GM12872 (cell line): ENCODE data around the gene MEGF11.

ENCODE experiments used
- TF ChIP-seq, protein P1 (sequence below): IDR thresholded peaks from 3 replicates; pipeline ENCODE4 v1.5.1; 2011; ENCODE audit warnings: low read depth, mild to moderate bottlenecking, low read length, moderate library complexity; ENCODE audit not compliant: insufficient read depth

Gene MEGF11

DNA sequence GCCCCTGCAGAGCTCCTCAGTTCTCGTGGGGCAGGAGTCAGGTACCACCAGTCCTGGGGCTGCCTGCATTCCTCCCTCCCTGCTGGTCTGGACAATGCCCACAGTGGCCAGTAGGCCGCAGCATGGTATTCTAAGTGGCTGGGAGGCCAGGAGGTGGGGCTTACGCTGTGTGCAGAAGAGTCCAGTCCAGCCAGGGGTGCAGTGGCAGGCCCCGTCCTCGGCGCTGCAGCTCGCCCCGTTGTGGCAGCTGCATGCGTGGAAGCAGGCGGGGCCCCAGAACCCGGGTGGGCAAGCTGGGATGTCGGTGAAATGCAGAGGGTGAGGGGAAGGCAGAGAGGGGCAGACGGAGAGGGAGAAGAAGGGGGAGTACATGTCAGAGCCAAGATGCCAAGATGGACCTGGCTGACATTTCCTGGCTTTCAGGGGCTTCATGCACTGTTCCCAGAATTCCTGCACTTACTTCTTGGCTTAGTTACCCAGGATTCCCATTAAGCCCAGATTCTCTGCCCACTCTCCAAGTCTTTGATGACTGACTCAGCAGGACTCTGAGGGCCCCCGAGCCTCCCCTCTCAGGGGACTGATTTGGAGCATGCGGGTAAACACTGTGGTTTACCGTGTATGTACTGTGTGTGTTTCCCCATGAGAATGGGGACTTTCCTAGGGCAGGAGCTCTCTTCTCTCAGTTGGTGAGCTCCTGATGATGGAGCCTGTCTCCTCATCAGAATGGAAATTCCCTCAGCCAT is 336.7 kb downstream of the MEGF11 start:
- TF ChIP-seq, protein P1, sequence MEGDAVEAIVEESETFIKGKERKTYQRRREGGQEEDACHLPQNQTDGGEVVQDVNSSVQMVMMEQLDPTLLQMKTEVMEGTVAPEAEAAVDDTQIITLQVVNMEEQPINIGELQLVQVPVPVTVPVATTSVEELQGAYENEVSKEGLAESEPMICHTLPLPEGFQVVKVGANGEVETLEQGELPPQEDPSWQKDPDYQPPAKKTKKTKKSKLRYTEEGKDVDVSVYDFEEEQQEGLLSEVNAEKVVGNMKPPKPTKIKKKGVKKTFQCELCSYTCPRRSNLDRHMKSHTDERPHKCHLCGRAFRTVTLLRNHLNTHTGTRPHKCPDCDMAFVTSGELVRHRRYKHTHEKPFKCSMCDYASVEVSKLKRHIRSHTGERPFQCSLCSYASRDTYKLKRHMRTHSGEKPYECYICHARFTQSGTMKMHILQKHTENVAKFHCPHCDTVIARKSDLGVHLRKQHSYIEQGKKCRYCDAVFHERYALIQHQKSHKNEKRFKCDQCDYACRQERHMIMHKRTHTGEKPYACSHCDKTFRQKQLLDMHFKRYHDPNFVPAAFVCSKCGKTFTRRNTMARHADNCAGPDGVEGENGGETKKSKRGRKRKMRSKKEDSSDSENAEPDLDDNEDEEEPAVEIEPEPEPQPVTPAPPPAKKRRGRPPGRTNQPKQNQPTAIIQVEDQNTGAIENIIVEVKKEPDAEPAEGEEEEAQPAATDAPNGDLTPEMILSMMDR: peak; percentile 90

DNA sequence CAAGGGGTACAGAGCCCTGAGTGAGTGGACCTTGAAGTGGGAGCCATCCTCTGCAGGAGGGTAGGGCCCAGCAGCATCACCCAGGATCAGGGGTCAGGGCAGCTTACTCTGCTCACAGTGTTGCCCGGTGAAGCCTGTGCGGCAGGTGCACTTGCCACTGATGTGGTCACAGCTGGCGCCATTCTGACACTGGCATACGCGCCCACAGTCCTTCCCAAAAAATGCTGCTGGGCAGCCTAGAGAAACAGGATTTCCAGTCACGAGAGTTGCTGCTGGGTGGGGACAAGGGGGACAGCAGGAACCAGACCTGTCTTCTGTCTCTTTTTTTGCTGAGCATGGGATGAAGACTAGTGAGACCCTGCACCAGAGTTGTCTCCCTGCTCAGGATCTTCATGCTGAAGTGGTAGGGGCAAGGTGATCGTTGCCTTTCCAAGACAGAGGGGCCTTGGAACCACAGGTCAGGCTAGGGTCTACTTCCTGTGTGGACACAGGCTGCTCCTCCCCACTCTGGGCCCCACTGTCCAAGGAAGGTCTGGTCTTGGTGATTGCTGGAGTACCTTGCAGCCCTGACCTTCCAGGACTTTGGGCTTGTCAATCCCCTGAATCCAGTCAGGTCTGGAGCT is 337.4 kb downstream of the MEGF11 start:
- TF ChIP-seq, protein P1: no peak

DNA sequence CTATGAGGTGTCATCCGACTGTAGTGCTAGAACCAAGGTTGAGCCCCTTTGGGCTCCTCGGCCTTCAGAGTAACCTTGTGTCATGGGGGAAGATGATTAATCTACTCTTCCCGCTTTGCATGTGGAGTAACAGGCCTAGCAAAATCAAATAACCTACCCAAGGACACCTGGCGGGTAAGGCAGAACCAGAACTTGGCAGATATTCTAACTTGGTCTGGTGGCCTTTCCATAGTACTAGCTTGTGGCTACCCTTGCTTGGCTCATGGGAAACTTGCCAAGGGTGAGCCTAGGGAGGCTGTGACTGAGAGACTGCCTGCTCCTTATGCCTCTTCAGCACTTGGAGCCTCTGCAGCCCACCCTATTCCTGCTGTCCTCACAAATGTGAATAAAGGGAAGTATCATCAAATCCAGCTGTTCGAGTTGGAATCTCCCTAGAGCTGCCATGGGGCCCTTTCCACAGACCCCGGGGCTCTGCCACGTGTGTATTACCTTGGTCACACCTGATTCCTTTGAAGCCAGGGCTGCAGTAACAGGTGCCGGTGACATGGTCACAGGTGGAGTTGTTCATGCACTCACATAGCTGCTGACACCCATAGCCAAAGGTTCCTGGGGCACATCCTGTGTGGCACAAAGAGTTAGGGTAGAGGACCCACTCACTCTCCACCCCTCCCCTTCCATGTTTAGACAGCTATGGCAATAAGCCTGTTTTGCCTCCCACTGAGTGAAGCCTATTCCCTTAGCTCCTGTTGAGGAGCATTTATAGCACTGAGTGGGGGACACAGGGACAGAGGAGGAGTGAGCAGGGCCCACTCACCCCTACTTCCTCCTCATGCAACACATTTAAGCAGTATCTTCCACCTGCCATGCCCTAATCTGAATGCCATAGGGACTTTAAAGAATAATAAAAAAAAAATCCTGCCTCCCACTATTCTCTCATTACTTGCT is 338.3 kb downstream of the MEGF11 start:
- TF ChIP-seq, protein P1: no peak

DNA sequence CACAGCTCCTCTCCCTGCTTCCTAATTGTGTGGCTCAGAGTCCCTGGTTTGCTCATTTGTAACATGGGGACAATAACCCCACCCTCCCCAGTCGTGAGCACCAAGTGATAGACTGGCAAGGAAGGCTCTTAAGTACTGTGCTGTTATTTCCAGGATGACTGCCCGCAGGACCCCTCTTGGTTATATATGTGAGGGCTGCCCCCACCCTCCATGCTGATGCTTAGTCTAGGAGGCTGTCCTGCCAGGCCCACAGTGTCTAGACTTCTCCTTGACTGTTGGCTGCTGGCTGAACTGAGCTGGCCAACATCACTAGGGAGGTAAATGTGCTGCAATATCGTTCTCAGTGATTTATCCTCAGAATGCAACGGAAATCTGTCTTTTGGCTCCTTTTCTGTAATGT is 339.2 kb downstream of the MEGF11 start:
- TF ChIP-seq, protein P1: no peak

DNA sequence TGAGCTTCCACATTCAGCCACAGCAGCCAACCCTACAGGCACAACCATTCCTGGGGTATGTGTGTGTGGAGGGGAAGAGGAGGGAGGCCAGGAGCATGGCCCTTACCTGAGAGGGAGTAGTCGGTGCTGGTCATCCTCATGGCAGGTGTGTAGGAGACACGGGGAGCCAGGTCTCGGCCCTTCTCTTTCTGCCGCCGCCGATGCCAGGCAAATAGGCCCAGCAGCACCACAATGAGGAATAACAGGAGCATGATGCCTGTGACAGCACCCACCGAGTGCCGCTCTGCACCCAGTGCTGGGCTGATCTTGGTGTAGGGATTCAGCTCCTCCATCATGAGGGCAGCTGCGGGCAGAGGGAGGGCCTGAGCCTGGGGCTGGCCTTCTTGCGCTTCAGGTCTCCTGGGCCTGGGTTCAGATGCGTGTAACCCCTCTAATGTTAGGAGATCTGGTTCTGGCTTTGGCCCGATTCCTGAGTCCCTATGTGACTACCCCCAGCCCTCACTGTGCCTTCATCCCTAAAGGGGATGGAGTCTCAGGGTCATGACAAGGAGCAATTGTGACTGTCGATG is 339.8 kb downstream of the MEGF11 start:
- TF ChIP-seq, protein P1: no peak

DNA sequence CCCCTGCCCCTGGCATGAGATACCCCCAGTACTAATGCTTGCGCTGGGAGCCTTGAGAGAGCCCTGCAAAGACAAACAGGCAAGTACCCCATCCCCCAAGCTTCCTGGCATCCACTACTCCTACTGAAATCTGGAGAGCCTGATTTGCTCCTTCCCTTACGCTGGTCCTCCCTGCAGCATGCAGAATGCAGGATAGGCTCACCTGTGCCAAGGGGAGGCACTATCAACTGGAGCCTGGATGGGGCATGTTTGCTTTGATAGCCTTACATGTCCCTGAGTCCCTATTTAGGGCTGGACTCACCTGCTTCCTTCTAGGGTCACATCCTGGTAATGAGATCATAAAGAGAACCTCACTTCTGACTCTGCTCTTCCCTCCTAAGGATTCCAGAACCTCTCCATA is 341.3 kb downstream of the MEGF11 start:
- TF ChIP-seq, protein P1: no peak

DNA sequence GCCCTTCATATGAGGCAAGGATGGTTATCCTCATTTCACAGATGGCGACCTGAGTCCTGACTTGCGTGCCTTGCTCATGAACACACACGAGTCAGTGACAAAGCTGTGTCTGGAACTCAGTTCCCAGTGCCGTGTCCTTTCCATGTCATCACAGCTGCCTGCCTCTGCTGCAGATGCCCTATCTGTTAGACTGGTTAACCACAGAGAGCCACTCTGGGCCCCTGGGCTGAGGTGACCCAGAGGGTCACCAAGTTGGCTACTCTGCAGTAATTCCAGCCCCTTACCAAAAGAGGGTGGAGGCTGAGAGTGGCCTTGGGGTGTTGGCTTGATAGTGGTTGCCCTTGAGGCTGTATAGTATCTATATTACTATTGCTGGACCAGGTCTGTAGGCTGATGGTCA is 343.2 kb downstream of the MEGF11 start:
- TF ChIP-seq, protein P1: no peak
